Calu3 (cell line): ENCODE measurements around the gene SCUBE2. TPM values are rescaled to one million over a fixed set of nuclear protein-coding genes. Genes with fewer than 3 reads are reported as not detected.

Experiments used
- BruUV-seq: library from RNA; stranded (reverse); fragments of 400-500 nt; replicated peaks from 2 replicates; lab custom pipeline; 2021; lab: Mats Ljungman, UMichigan
- CTCF ChIA-PET: fragments of 300-600 bp; sonication (Branson Sonifier 250); formaldehyde crosslinking; loops from one replicate; lab custom pipeline; 2022; ENCODE audit warnings: antibody characterized with exemption; lab: Charles Lee
- DNase-seq: peaks from one replicate; pipeline ENCODE4 v3.0.0; 2022
- H3K27ac Mint-ChIP-seq: one replicate; pipeline ENCODE4 v1.8.0; 2022; ENCODE audit warnings: mixed read lengths; ENCODE audit not compliant: unreplicated experiment
- H3K27me3 Mint-ChIP-seq: one replicate; pipeline ENCODE4 v1.8.0; 2022; ENCODE audit warnings: mixed read lengths; ENCODE audit not compliant: unreplicated experiment
- H3K36me3 Mint-ChIP-seq: one replicate; pipeline ENCODE4 v1.8.0; 2022; ENCODE audit warnings: mild to moderate bottlenecking, moderate library complexity, mixed read lengths; ENCODE audit not compliant: insufficient read depth, unreplicated experiment
- H3K4me1 Mint-ChIP-seq: one replicate; pipeline ENCODE4 v1.8.0; 2022; ENCODE audit warnings: mild to moderate bottlenecking, low read depth, mixed read lengths; ENCODE audit not compliant: unreplicated experiment
- H3K4me3 Mint-ChIP-seq: one replicate; pipeline ENCODE4 v1.8.0; 2022; ENCODE audit warnings: mild to moderate bottlenecking, low read depth, moderate library complexity, mixed read lengths; ENCODE audit not compliant: unreplicated experiment
- H3K9me3 Mint-ChIP-seq: one replicate; pipeline ENCODE4 v1.8.0; 2022; ENCODE audit warnings: low read depth, mixed read lengths; ENCODE audit not compliant: unreplicated experiment
- CTCF ChIP-seq: fragments of 200-600 bp; IDR thresholded peaks from one replicate; pipeline ENCODE4 v1.8.0; 2022; ENCODE audit warnings: antibody characterized with exemption; ENCODE audit not compliant: unreplicated experiment
- intact Hi-C: fragments of 100-400 bp; cut with micrococcal nuclease; formaldehyde crosslinking; loops from one replicate; pipeline ENCODE4 v1.10.0; 2022; ENCODE audit not compliant: unreplicated experiment
- total RNA-seq: library from RNA; stranded (reverse); gene quantifications from 2 replicates; pipeline ENCODE4 v1.2.3, GENCODE V29; 2022

Gene SCUBE2
- total RNA-seq, 1 experiment from 2014 or later: not detected

GRCh38 chr11:9056467-9056866 lies 34.9 kb downstream of the SCUBE2 start:
- CTCF ChIA-PET: no interaction called here
- H3K4me3 Mint-ChIP-seq: no peak overlapping the region
- H3K4me1 Mint-ChIP-seq: no peaks in the 10 kb centered on the region
- no peaks in the 10 kb centered on the region for H3K36me3 Mint-ChIP-seq
- H3K9me3 Mint-ChIP-seq: no peaks in the 10 kb centered on the region
- no peak overlapping the region for H3K27ac Mint-ChIP-seq
- no peak for DNase-seq
- no peak for TF ChIP-seq CTCF
- intact Hi-C loops: no loop called here
- H3K27me3 Mint-ChIP-seq: peaks cover 6% of the 10 kb centered on the region
- BruUV-seq: no TSS peak

DNA sequence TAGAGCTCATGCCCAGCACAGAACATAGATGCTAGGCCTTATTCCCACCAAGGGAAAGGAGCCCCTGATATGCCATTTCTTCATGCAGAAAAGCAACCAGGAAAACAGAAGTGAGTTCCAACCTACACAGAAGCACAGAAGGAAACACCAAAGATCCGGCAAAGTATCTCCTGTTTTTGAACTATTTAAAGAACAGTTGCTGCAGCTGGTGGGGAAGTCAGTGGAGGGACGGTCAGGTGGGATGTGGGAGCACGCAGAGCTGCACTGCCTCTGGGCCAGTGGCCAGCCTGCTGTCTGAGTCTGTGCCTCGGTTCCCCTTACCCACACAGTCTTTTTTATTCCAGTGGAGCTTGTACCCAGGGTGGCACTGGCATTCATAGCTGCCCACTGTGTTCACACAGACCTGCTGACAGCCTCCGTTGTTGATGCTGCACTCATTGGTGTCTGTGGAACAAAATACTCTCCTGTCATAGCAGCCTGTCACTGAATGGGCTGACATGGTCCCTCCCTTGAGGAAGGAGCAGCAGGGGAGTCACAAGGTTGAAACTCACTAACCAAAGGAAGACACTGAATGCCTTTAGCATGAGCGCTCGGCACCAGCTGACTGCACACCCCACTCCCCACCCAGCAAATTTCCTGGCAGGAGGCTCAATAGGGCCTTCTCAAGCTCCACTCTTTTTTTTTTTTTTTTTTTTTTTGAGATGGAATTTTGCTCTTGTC lies 37.9 kb downstream of the SCUBE2 start:
- intact Hi-C loops: no loop called here
- BruUV-seq: no TSS peak
- no peak for TF ChIP-seq CTCF
- Mint-ChIP-seq H3K9me3 (no peaks in the 10 kb centered on the region), H3K27me3 (peaks cover 16% of the 10 kb centered on the region), H3K4me3 (no peak overlapping the region), H3K36me3 (no peaks in the 10 kb centered on the region), H3K27ac (no peak overlapping the region), H3K4me1 (no peaks in the 10 kb centered on the region)
- CTCF ChIA-PET: interaction anchor here (0.6 kb wide), 2 partner anchors 10 to 18 kb away, joined by 3 to 4 read pairs; no protein-coding TSS in a partner anchor
- DNase-seq: no peak

DNA sequence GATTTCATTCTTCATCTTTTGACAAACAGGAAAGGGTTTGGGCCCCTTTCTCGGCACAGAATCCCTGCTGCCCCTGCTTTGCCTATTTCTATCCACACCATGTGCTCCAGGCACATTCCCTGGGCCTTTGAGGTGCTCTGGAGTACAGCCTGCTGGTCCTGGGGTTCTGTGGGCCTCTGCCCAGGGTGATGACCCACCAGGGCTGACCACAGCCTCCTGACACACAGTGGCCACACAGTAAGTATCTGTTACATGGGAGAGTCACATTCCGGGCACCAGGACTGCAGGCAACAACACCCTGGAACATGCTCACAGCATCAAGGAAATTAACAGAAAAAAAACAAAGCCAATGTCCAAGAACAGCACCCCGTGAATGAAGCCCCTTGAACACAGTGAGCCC lies 39.1 kb downstream of the SCUBE2 start:
- Mint-ChIP-seq H3K27me3 (peaks cover 27% of the 10 kb centered on the region), H3K4me3 (no peak overlapping the region), H3K36me3 (no peaks in the 10 kb centered on the region), H3K9me3 (no peaks in the 10 kb centered on the region), H3K4me1 (no peaks in the 10 kb centered on the region), H3K27ac (no peak overlapping the region)
- no peak for DNase-seq
- intact Hi-C loops: no loop called here
- BruUV-seq: no TSS peak
- no peak for TF ChIP-seq CTCF
- CTCF ChIA-PET: no interaction called here

DNA sequence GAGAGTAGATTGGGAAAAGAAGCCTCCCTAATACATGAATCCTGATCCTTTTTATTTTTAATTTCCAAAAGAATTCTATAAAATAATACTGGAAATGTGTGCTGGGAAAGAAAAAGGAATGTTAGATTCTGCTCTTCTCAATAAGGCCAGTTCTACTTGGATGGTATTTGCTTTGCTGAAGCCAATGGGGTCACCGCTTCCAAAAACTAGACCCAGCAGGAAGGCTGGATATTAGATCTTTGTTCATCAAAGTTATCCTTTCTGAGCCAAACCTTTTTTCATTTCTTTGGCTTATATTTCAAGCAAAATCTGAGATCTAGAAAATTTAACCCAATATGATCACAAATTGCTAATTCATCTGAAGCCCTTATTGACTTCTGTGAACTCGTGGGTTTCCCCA lies 41.4 kb downstream of the SCUBE2 start:
- intact Hi-C loops: no loop called here
- H3K36me3 Mint-ChIP-seq: no peaks in the 10 kb centered on the region
- peaks cover 33% of the 10 kb centered on the region for H3K27me3 Mint-ChIP-seq
- H3K4me1 Mint-ChIP-seq: no peaks in the 10 kb centered on the region
- no peaks in the 10 kb centered on the region for H3K9me3 Mint-ChIP-seq
- TF ChIP-seq CTCF: no peak
- BruUV-seq: no TSS peak
- CTCF ChIA-PET: no interaction called here
- H3K27ac Mint-ChIP-seq: no peak overlapping the region
- DNase-seq: no peak
- H3K4me3 Mint-ChIP-seq: no peak overlapping the region
